ENCODE results near the gene CHST12. TPM values are rescaled to one million over a fixed set of nuclear protein-coding genes. Genes with fewer than 3 reads are reported as not detected.
A peak's percentile ranks its signal among the peaks of the same experiment; 100 is the strongest.

Gene CHST12
- total RNA-seq (10 to 100 TPM; 20.3 to 41.5 (median 30.8) TPM), total RNA-seq (5.2 to 79.3 (median 34.1) reads per million in 29 experiments)
- 14.3 TPM for total RNA-seq (2013)

- Histone ChIP-seq H3K9me3 (no peaks in the 10 kb centered on the region), H3K27ac (ENCODE audit: low read length) (peak within 1 kb of the TSS; percentile 77), H3K4me1 (ENCODE audit: control insufficient read depth in 1 of 2, extremely low read depth in 1 of 2, insufficient read depth in 2 of 2, low read length in 2 of 2) (peaks cover 8 to 66% of the 10 kb centered on the region in 2 experiments), H3K27me3 (replicated peaks in 1 of 2; ENCODE audit: control insufficient read depth in 2 of 2, extremely low read depth in 1 of 2, insufficient read depth in 2 of 2, low read length in 1 of 2) (no peaks in the 10 kb centered on the region), H3K4me3 (ENCODE audit: control insufficient read depth in 1 of 2, extremely low read depth in 1 of 2, low read length in 1 of 2) (peak within 1 kb of the TSS; percentile 80 to 83), H3K36me3 (ENCODE audit: control insufficient read depth in 2 of 2, extremely low read depth in 1 of 2, insufficient read depth in 1 of 2, low read length in 1 of 2) (no peaks in the 10 kb centered on the region)
- DNase-seq (peak; percentile 80 to 98 (median 91)), ATAC-seq (replicated peaks in 1 of 4) (peak; percentile 76 to 84 (median 82))
- H3K4me1 Mint-ChIP-seq = peaks cover 48 to 55% (median 50%) of the 10 kb centered on the region in 3 donors
- H3K36me3 Mint-ChIP-seq = no peaks in the 10 kb centered on the region
- H3K4me3 Mint-ChIP-seq = peak within 1 kb of the TSS; percentile 81 to 85 (median 81)
- WGBS (ENCODE audit: insufficient coverage) = 1% methylated on average over 89 of the region's 89 CpGs
- CTCF ChIA-PET = interaction anchor here in 1 of 2 donors (0.6 kb wide), 1 partner anchor 11 kb away, joined by 9 read pairs; no protein-coding TSS in a partner anchor
- no peaks in the 10 kb centered on the region for H3K9me3 Mint-ChIP-seq
- H3K27ac Mint-ChIP-seq = peak within 1 kb of the TSS; percentile 86 to 92
- POLR2A ChIA-PET = no interaction called here
- no peaks in the 10 kb centered on the region for H3K27me3 Mint-ChIP-seq
These were observed at the start of gene CHST12 for GRCh38 chr7:2403014-2403717. CHST12 (plus strand) TSS chr7:2403611; CDS start chr7:2432640, 29,029 bp downstream.

GRCh38 chr7:2353936-2354185 is 49.5 kb upstream of the CHST12 start:
- 1% methylated on average over 20 of the region's 26 CpGs for whole genome bisulfite sequencing (ENCODE audit: insufficient coverage)
- peaks cover 15 to 46% of the 10 kb centered on the region in 2 experiments for H3K4me1 ChIP-seq (ENCODE audit: control insufficient read depth in 1 of 2, extremely low read depth in 1 of 2, insufficient read depth in 2 of 2, low read length in 2 of 2)
- ATAC-seq (replicated peaks in 1 of 4) = peak; percentile 72 to 74 (median 72)
- no peaks in the 10 kb centered on the region for H3K27me3 ChIP-seq (replicated peaks in 1 of 2; ENCODE audit: control insufficient read depth in 2 of 2, extremely low read depth in 1 of 2, insufficient read depth in 2 of 2, low read length in 1 of 2)
- ChIA-PET POLR2A (interaction anchor here in 1 of 2 donors (0.5 kb wide), 1 partner anchor 22 kb away, joined by 5 read pairs; no protein-coding TSS in a partner anchor), CTCF (interaction anchor here in 1 of 2 donors (0.5 to 1.0 kb wide), 4 partner anchors 33 to 1182 kb away, joined by 3 to 5 read pairs (median 3); no protein-coding TSS in a partner anchor)
- Mint-ChIP-seq H3K9me3 (no peaks in the 10 kb centered on the region), H3K27ac (peak overlapping the region; percentile 100), H3K27me3 (no peaks in the 10 kb centered on the region), H3K4me3 (peak overlapping the region; percentile 82 to 97 (median 91)), H3K36me3 (peaks cover 4% of the 10 kb centered on the region), H3K4me1 (peaks cover 32 to 33% (median 33%) of the 10 kb centered on the region in 3 donors)
- H3K4me3 ChIP-seq (ENCODE audit: control insufficient read depth in 1 of 2, extremely low read depth in 1 of 2, low read length in 1 of 2) = peak overlapping the region; percentile 62 to 88
- DNase-seq = peak in 30 of 35 experiments; percentile 77 to 95 (median 86)
- H3K9me3 ChIP-seq = no peaks in the 10 kb centered on the region
- peak overlapping the region; percentile 96 for H3K27ac ChIP-seq (ENCODE audit: low read length)
- H3K36me3 ChIP-seq (ENCODE audit: control insufficient read depth in 2 of 2, extremely low read depth in 1 of 2, insufficient read depth in 1 of 2, low read length in 1 of 2) = peaks cover 0 to 12% of the 10 kb centered on the region in 2 donors

DNA sequence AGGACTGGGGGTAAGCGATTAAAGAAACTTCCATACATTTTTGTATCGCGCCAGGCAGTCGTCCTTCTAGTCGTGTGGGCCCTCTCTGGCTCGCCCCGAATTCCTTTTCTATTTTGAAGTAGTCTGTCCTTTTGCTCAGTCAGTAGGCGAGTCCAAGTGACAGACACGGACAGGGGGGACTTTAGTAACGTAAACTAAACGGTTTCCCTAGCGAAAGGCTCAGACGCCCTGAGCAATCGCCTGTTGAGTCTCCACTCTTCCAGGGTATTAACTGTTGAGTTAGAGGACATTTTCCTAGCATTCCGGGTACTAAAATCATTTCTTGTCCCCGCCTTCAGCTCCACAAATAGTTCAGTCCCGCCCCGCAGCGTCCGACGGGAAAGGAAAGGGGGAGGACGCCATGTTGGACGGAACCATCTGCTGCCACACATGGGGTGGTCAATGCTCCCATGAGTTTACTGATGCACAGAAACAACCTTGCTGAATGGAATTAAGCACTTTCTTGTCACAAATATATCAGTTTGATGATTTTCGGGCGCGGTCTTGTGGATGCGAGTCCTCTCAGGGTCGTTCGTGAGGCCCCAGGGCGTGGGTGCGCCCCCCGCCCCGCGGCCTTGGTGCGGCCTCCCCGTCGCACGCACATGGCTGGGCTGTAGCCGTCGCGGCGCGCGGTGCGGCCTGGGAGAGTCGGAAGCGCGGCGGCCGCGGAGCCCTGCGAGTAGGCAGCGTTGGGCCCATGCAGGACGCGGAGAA is 49.0 kb upstream of the CHST12 start, which contains the start of gene EIF3B:
Gene EIF3B (plus strand): TSS at position 642 of the 753 bp plus-strand sequence. CDS start 95 bp downstream, at position 737.
- H3K27ac ChIP-seq (ENCODE audit: low read length) = peak within 1 kb of the TSS; percentile 96
- no peaks in the 10 kb centered on the region for H3K9me3 ChIP-seq
- ATAC-seq (replicated peaks in 1 of 4) (peak; percentile 88 to 89 (median 89)), DNase-seq (peak; percentile 80 to 95 (median 88))
- WGBS (ENCODE audit: insufficient coverage) = under 1% methylated on average over 39 of the region's 55 CpGs
- H3K9me3 Mint-ChIP-seq = no peaks in the 10 kb centered on the region
- H3K27ac Mint-ChIP-seq = peak within 1 kb of the TSS; percentile 100
- peaks cover 7% of the 10 kb centered on the region for H3K36me3 Mint-ChIP-seq
- no peaks in the 10 kb centered on the region for H3K27me3 ChIP-seq (replicated peaks in 1 of 2; ENCODE audit: control insufficient read depth in 2 of 2, extremely low read depth in 1 of 2, insufficient read depth in 2 of 2, low read length in 1 of 2)
- H3K27me3 Mint-ChIP-seq = no peaks in the 10 kb centered on the region
- peaks cover 15 to 51% of the 10 kb centered on the region in 2 experiments for H3K4me1 ChIP-seq (ENCODE audit: control insufficient read depth in 1 of 2, extremely low read depth in 1 of 2, insufficient read depth in 2 of 2, low read length in 2 of 2)
- peak within 1 kb of the TSS; percentile 62 to 88 for H3K4me3 ChIP-seq (ENCODE audit: control insufficient read depth in 1 of 2, extremely low read depth in 1 of 2, low read length in 1 of 2)
- peak within 1 kb of the TSS; percentile 82 to 97 (median 91) for H3K4me3 Mint-ChIP-seq
- ChIA-PET POLR2A (no interaction called here), CTCF (interaction anchor here in 1 of 2 donors (0.5 to 1.0 kb wide), 4 partner anchors 33 to 1182 kb away, joined by 3 to 5 read pairs (median 3); no protein-coding TSS in a partner anchor)
- peaks cover 37 to 38% (median 38%) of the 10 kb centered on the region in 3 donors for H3K4me1 Mint-ChIP-seq
- H3K36me3 ChIP-seq (ENCODE audit: control insufficient read depth in 2 of 2, extremely low read depth in 1 of 2, insufficient read depth in 1 of 2, low read length in 1 of 2) = peaks cover 2 to 17% of the 10 kb centered on the region in 2 donors

DNA sequence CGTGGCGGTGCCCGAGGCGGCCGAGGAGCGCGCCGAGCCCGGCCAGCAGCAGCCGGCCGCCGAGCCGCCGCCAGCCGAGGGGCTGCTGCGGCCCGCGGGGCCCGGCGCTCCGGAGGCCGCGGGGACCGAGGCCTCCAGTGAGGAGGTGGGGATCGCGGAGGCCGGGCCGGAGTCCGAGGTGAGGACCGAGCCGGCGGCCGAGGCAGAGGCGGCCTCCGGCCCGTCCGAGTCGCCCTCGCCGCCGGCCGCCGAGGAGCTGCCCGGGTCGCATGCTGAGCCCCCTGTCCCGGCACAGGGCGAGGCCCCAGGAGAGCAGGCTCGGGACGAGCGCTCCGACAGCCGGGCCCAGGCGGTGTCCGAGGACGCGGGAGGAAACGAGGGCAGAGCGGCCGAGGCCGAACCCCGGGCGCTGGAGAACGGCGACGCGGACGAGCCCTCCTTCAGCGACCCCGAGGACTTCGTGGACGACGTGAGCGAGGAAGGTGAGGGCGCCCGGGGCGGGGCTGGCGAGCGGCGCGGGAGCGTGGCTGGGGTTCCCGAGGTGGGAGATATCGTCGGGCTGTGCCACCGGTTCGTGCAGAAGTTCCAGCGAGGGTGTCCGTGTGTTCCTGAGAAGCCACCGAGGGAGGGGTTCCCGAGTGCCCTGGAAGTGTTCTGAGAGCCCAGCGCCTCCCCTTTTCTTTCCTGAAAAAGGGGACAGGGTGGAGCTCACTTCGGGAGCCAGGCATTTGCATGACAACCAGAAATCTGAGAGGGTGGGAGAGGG is 48.3 kb upstream of the CHST12 start:
- CTCF ChIA-PET = interaction anchor here in 1 of 2 donors (1.0 kb wide), 1 partner anchor 175 kb away, joined by 3 read pairs; no protein-coding TSS in a partner anchor
- H3K4me1 ChIP-seq (ENCODE audit: control insufficient read depth in 1 of 2, extremely low read depth in 1 of 2, insufficient read depth in 2 of 2, low read length in 2 of 2) = peaks cover 15 to 57% of the 10 kb centered on the region in 2 experiments

DNA sequence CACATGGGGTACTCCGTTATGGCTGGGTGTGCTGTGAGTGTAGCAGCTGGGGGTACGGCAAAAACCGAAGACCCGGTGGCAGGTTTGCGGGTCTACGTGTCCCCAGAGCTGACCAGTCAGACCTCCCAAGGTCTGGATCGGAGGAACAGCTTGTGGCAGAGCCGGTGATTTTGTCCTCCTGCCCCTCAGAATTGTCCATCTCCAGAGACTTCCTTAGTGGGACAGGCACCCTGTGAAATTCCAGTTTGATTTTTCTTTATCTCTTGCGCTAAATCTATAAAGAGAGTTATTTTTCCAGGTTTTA is 47.8 kb upstream of the CHST12 start:
- ATAC-seq (replicated peaks in 1 of 4) = no peak
- peaks cover 50 to 51% (median 51%) of the 10 kb centered on the region in 3 donors for H3K4me1 Mint-ChIP-seq
- DNase-seq = no peak
- 0% methylated on average over 3 of the region's 9 CpGs for whole genome bisulfite sequencing (ENCODE audit: insufficient coverage)
- H3K27ac Mint-ChIP-seq = peak overlapping the region; percentile 83 to 84
- H3K9me3 Mint-ChIP-seq = no peaks in the 10 kb centered on the region
- Histone ChIP-seq H3K4me1 (ENCODE audit: control insufficient read depth in 1 of 2, extremely low read depth in 1 of 2, insufficient read depth in 2 of 2, low read length in 2 of 2) (peaks cover 15 to 57% of the 10 kb centered on the region in 2 experiments), H3K4me3 (ENCODE audit: control insufficient read depth in 1 of 2, extremely low read depth in 1 of 2, low read length in 1 of 2) (peak overlapping the region; percentile 62 to 86), H3K9me3 (no peaks in the 10 kb centered on the region), H3K36me3 (ENCODE audit: control insufficient read depth in 2 of 2, extremely low read depth in 1 of 2, insufficient read depth in 1 of 2, low read length in 1 of 2) (peaks cover 8 to 20% of the 10 kb centered on the region in 2 donors), H3K27me3 (replicated peaks in 1 of 2; ENCODE audit: control insufficient read depth in 2 of 2, extremely low read depth in 1 of 2, insufficient read depth in 2 of 2, low read length in 1 of 2) (no peaks in the 10 kb centered on the region), H3K27ac (ENCODE audit: low read length) (no peak overlapping the region)
- ChIA-PET POLR2A (interaction anchor here in 1 of 2 donors (0.6 kb wide), 1 partner anchor 22 kb away, joined by 5 read pairs; no protein-coding TSS in a partner anchor), CTCF (no interaction called here)
- H3K36me3 Mint-ChIP-seq = peaks cover 13% of the 10 kb centered on the region
- no peaks in the 10 kb centered on the region for H3K27me3 Mint-ChIP-seq
- peak overlapping the region; percentile 81 to 97 (median 83) for H3K4me3 Mint-ChIP-seq

More for the DNA sequence above, 48.3 kb upstream of the CHST12 start:
- peak in 8 of 35 experiments; percentile 6 to 27 (median 13) for DNase-seq
- peaks cover 8 to 20% of the 10 kb centered on the region in 2 donors for H3K36me3 ChIP-seq (ENCODE audit: control insufficient read depth in 2 of 2, extremely low read depth in 1 of 2, insufficient read depth in 1 of 2, low read length in 1 of 2)
- WGBS (ENCODE audit: insufficient coverage) = under 1% methylated on average over 88 of the region's 92 CpGs
- Mint-ChIP-seq H3K36me3 (peaks cover 7% of the 10 kb centered on the region), H3K4me1 (peaks cover 45 to 46% (median 46%) of the 10 kb centered on the region in 3 donors), H3K4me3 (peak overlapping the region; percentile 82 to 97 (median 91)), H3K27me3 (no peaks in the 10 kb centered on the region), H3K27ac (peak overlapping the region; percentile 39 to 83), H3K9me3 (no peaks in the 10 kb centered on the region)
- no peak overlapping the region for H3K27ac ChIP-seq (ENCODE audit: low read length)
- H3K4me3 ChIP-seq (ENCODE audit: control insufficient read depth in 1 of 2, extremely low read depth in 1 of 2, low read length in 1 of 2) = peak overlapping the region; percentile 62 to 86
- no peaks in the 10 kb centered on the region for H3K9me3 ChIP-seq
- POLR2A ChIA-PET = interaction anchor here in 1 of 2 donors (0.6 kb wide), 1 partner anchor 22 kb away, joined by 5 read pairs; no protein-coding TSS in a partner anchor
- no peaks in the 10 kb centered on the region for H3K27me3 ChIP-seq (replicated peaks in 1 of 2; ENCODE audit: control insufficient read depth in 2 of 2, extremely low read depth in 1 of 2, insufficient read depth in 2 of 2, low read length in 1 of 2)
- ATAC-seq (replicated peaks in 1 of 4) = peak in 2 of 4 experiments; percentile 3
